DOHH2 (cell line): ENCODE results near the gene STEAP1B.
A peak's percentile ranks its signal among the peaks of the same experiment; 100 is the strongest.

Experiments used
- H3F3A ChIP-seq: fragments of 200-600 bp; sonication (generic), shearing (Covaris generic); 2 replicates; pipeline ENCODE4 v1.6.0; 2016; ENCODE audit warnings: antibody characterized with exemption, mild to moderate bottlenecking; ENCODE audit not compliant: control insufficient read depth, insufficient read depth
- H3K27ac ChIP-seq: fragments of 200-600 bp; sonication (generic); 2 replicates; pipeline ENCODE4 v1.5.1; 2014; ENCODE audit warnings: low read depth, mild to moderate bottlenecking, low read length, moderate library complexity
- H3K27me3 ChIP-seq: fragments of 200-600 bp; sonication (generic); 2 replicates; pipeline ENCODE4 v1.6.1; 2014; ENCODE audit warnings: mild to moderate bottlenecking, low read length, mixed read lengths; ENCODE audit not compliant: control insufficient read depth
- H3K36me3 ChIP-seq: fragments of 200-600 bp; sonication (generic); 2 replicates; pipeline ENCODE4 v1.6.1; 2014; ENCODE audit warnings: mild to moderate bottlenecking, low read length, moderate library complexity, mixed read lengths; ENCODE audit not compliant: control insufficient read depth
- H3K4me1 ChIP-seq: fragments of 200-600 bp; sonication (generic); 2 replicates; pipeline ENCODE4 v1.6.1; 2014; ENCODE audit warnings: mild to moderate bottlenecking, low read length, mixed read lengths; ENCODE audit not compliant: control insufficient read depth
- H3K4me2 ChIP-seq: fragments of 200-600 bp; sonication (generic); 2 replicates; pipeline ENCODE4 v1.6.0; 2014; ENCODE audit warnings: mild to moderate bottlenecking, low read length, moderate library complexity
- H3K4me3 ChIP-seq: fragments of 200-600 bp; sonication (generic); 2 replicates; pipeline ENCODE4 v1.5.1; 2014; ENCODE audit warnings: mild to moderate bottlenecking, low read length, mixed read lengths
- H3K79me2 ChIP-seq: fragments of 200-600 bp; sonication (generic); 2 replicates; pipeline ENCODE4 v1.6.1; 2014; ENCODE audit warnings: mild to moderate bottlenecking, low read length, mixed read lengths; ENCODE audit not compliant: control insufficient read depth
- H3K9me2 ChIP-seq: fragments of 200-600 bp; sonication (generic); replicated peaks from 2 replicates; pipeline ENCODE4 v1.6.1; 2014; ENCODE audit warnings: mild to moderate bottlenecking, low read length, mixed read lengths; ENCODE audit not compliant: control insufficient read depth
- H3K9me3 ChIP-seq: fragments of 200-600 bp; sonication (generic); 2 replicates; pipeline ENCODE4 v1.6.1; 2014; ENCODE audit warnings: antibody characterized with exemption, low read length, mixed read lengths; ENCODE audit not compliant: control insufficient read depth, insufficient read depth
- H4K20me1 ChIP-seq: fragments of 200-600 bp; sonication (generic); 2 replicates; pipeline ENCODE4 v1.6.0; 2014; ENCODE audit warnings: low read depth, mild to moderate bottlenecking, antibody characterized with exemption, low read length, moderate library complexity; ENCODE audit not compliant: control insufficient read depth, insufficient read depth
- CTCF ChIP-seq: fragments of 200-600 bp; sonication (generic); IDR thresholded peaks from one replicate; pipeline ENCODE4 v1.5.1; 2014; ENCODE audit warnings: antibody characterized with exemption, mild to moderate bottlenecking, low read depth, low read length; ENCODE audit not compliant: poor library complexity, severe bottlenecking
- EZH2phosphoT487 ChIP-seq: fragments of 200-600 bp; sonication (generic); IDR thresholded peaks from 2 replicates; pipeline ENCODE4 v1.6.1; 2017; ENCODE audit warnings: borderline replicate concordance, mild to moderate bottlenecking, antibody characterized with exemption, low read length, moderate library complexity, mixed read lengths

STEAP1B gene

GRCh38 chr7:22390516-22390915 is 109.5 kb downstream of the STEAP1B start:
- Histone ChIP-seq H3K9me3 (no peaks in the 10 kb centered on the region), H3K36me3 (peaks cover 15% of the 10 kb centered on the region), H3K27ac (peak overlapping the region; percentile 97), H3K4me2 (peak overlapping the region; percentile 59), H3K4me1 (peaks cover 95% of the 10 kb centered on the region), H3K27me3 (no peaks in the 10 kb centered on the region), H4K20me1 (no peaks in the 10 kb centered on the region), H3K4me3 (peak overlapping the region; percentile 50), H3F3A (peaks cover 42% of the 10 kb centered on the region), H3K79me2 (peaks cover 14% of the 10 kb centered on the region), H3K9me2 (no peaks in the 10 kb centered on the region)
- TF ChIP-seq CTCF (peak; percentile 46), EZH2phosphoT487 (no peak)

GRCh38 chr7:22389892-22390291 is 110.1 kb downstream of the STEAP1B start:
- Histone ChIP-seq H3K4me2 (peak overlapping the region; percentile 59), H3K4me3 (peak overlapping the region; percentile 50), H3K9me3 (no peaks in the 10 kb centered on the region), H3K79me2 (peaks cover 14% of the 10 kb centered on the region), H4K20me1 (no peaks in the 10 kb centered on the region), H3K9me2 (no peaks in the 10 kb centered on the region), H3K27ac (peak overlapping the region; percentile 97), H3K4me1 (peaks cover 99% of the 10 kb centered on the region), H3K36me3 (peaks cover 15% of the 10 kb centered on the region), H3K27me3 (no peaks in the 10 kb centered on the region), H3F3A (peaks cover 42% of the 10 kb centered on the region)
- TF ChIP-seq EZH2phosphoT487 (no peak), CTCF (no peak)

- no peaks in the 10 kb centered on the region for H3K9me3 ChIP-seq
- TF ChIP-seq EZH2phosphoT487: no peak
- TF ChIP-seq CTCF: no peak
- H3K4me3 ChIP-seq: peak overlapping the region; percentile 45
- H3K27me3 ChIP-seq: no peaks in the 10 kb centered on the region
- peak overlapping the region; percentile 97 for H3K27ac ChIP-seq
- no peaks in the 10 kb centered on the region for H3K9me2 ChIP-seq
- peaks cover 17% of the 10 kb centered on the region for H3K79me2 ChIP-seq
- H4K20me1 ChIP-seq: no peaks in the 10 kb centered on the region
- H3K36me3 ChIP-seq: peaks cover 15% of the 10 kb centered on the region
- H3F3A ChIP-seq: peaks cover 58% of the 10 kb centered on the region
- H3K4me2 ChIP-seq: peak overlapping the region; percentile 59
- H3K4me1 ChIP-seq: peaks cover 99% of the 10 kb centered on the region
Measured at GRCh38 chr7:22387583-22387982, 112.4 kb downstream of the STEAP1B start.

GRCh38 chr7:22386865-22387264 is 113.1 kb downstream of the STEAP1B start:
- Histone ChIP-seq H3K9me3 (no peaks in the 10 kb centered on the region), H3K27me3 (no peaks in the 10 kb centered on the region), H3K36me3 (peaks cover 15% of the 10 kb centered on the region), H3K9me2 (no peaks in the 10 kb centered on the region), H3K79me2 (peaks cover 17% of the 10 kb centered on the region), H3F3A (peaks cover 64% of the 10 kb centered on the region), H3K4me3 (peak overlapping the region; percentile 48), H3K4me1 (peaks cover 100% of the 10 kb centered on the region), H4K20me1 (no peaks in the 10 kb centered on the region), H3K4me2 (peak overlapping the region; percentile 59), H3K27ac (peak overlapping the region; percentile 97)
- TF ChIP-seq EZH2phosphoT487 (no peak), CTCF (no peak)
